Calu3 (cell line): Measurements from ENCODE around the gene SEC61A2. TPM values are rescaled to one million over a fixed set of nuclear protein-coding genes. Genes with fewer than 3 reads are reported as not detected.

Source experiments
- BruUV-seq: library from RNA; stranded (reverse); fragments of 400-500 nt; replicated peaks from 2 replicates; lab custom pipeline; 2021; lab: Mats Ljungman, UMichigan
- CTCF ChIA-PET: fragments of 300-600 bp; sonication (Branson Sonifier 250); formaldehyde crosslinking; loops from one replicate; lab custom pipeline; 2022; ENCODE audit warnings: antibody characterized with exemption; lab: Charles Lee
- DNase-seq: peaks from one replicate; pipeline ENCODE4 v3.0.0; 2022
- H3K27ac Mint-ChIP-seq: one replicate; pipeline ENCODE4 v1.8.0; 2022; ENCODE audit warnings: mixed read lengths; ENCODE audit not compliant: unreplicated experiment
- H3K27me3 Mint-ChIP-seq: one replicate; pipeline ENCODE4 v1.8.0; 2022; ENCODE audit warnings: mixed read lengths; ENCODE audit not compliant: unreplicated experiment
- H3K36me3 Mint-ChIP-seq: one replicate; pipeline ENCODE4 v1.8.0; 2022; ENCODE audit warnings: mild to moderate bottlenecking, moderate library complexity, mixed read lengths; ENCODE audit not compliant: insufficient read depth, unreplicated experiment
- H3K4me1 Mint-ChIP-seq: one replicate; pipeline ENCODE4 v1.8.0; 2022; ENCODE audit warnings: mild to moderate bottlenecking, low read depth, mixed read lengths; ENCODE audit not compliant: unreplicated experiment
- H3K4me3 Mint-ChIP-seq: one replicate; pipeline ENCODE4 v1.8.0; 2022; ENCODE audit warnings: mild to moderate bottlenecking, low read depth, moderate library complexity, mixed read lengths; ENCODE audit not compliant: unreplicated experiment
- H3K9me3 Mint-ChIP-seq: one replicate; pipeline ENCODE4 v1.8.0; 2022; ENCODE audit warnings: low read depth, mixed read lengths; ENCODE audit not compliant: unreplicated experiment
- CTCF ChIP-seq: fragments of 200-600 bp; IDR thresholded peaks from one replicate; pipeline ENCODE4 v1.8.0; 2022; ENCODE audit warnings: antibody characterized with exemption; ENCODE audit not compliant: unreplicated experiment
- intact Hi-C: fragments of 100-400 bp; cut with micrococcal nuclease; formaldehyde crosslinking; loops from one replicate; pipeline ENCODE4 v1.10.0; 2022; ENCODE audit not compliant: unreplicated experiment
- total RNA-seq: library from RNA; stranded (reverse); gene quantifications from 2 replicates; pipeline ENCODE4 v1.2.3, GENCODE V29; 2022

SEC61A2 gene
- total RNA-seq, 1 experiment from 2014 or later: 7.0 TPM

GRCh38 chr10:12107781-12108180, 21.7 kb upstream of the SEC61A2 start:
- intact Hi-C loops: no loop called here
- Mint-ChIP-seq H3K4me1 (no peaks in the 10 kb centered on the region), H3K36me3 (no peaks in the 10 kb centered on the region), H3K4me3 (no peak overlapping the region), H3K27me3 (no peaks in the 10 kb centered on the region), H3K9me3 (no peaks in the 10 kb centered on the region), H3K27ac (no peak overlapping the region)
- no peak for DNase-seq
- CTCF ChIA-PET: no interaction called here
- no TSS peak for BruUV-seq
- no peak for TF ChIP-seq CTCF

- no peak for TF ChIP-seq CTCF
- Mint-ChIP-seq H3K4me1 (no peaks in the 10 kb centered on the region), H3K9me3 (no peaks in the 10 kb centered on the region), H3K4me3 (no peak overlapping the region), H3K27ac (no peak overlapping the region), H3K36me3 (no peaks in the 10 kb centered on the region), H3K27me3 (no peaks in the 10 kb centered on the region)
- intact Hi-C loops: no loop called here
- CTCF ChIA-PET: no interaction called here
- BruUV-seq: no TSS peak
- DNase-seq: no peak
Measured at GRCh38 chr10:12109286-12109685, 20.2 kb upstream of the SEC61A2 start.

- DNase-seq: no peak
- TF ChIP-seq CTCF: no peak
- intact Hi-C loops: no loop called here
- H3K36me3 Mint-ChIP-seq: no peaks in the 10 kb centered on the region
- CTCF ChIA-PET: interaction anchor here (0.7 kb wide), 1 partner anchor 53 kb away, joined by 3 read pairs; no protein-coding TSS in a partner anchor
- no peaks in the 10 kb centered on the region for H3K9me3 Mint-ChIP-seq
- H3K4me3 Mint-ChIP-seq: no peak overlapping the region
- H3K27me3 Mint-ChIP-seq: no peaks in the 10 kb centered on the region
- H3K4me1 Mint-ChIP-seq: no peaks in the 10 kb centered on the region
- no TSS peak for BruUV-seq
- H3K27ac Mint-ChIP-seq: no peak overlapping the region
Measured at GRCh38 chr10:12111528-12111927, 17.9 kb upstream of the SEC61A2 start.

- no peaks in the 10 kb centered on the region for H3K9me3 Mint-ChIP-seq
- no peak for TF ChIP-seq CTCF
- H3K4me1 Mint-ChIP-seq: no peaks in the 10 kb centered on the region
- peaks cover 4% of the 10 kb centered on the region for H3K36me3 Mint-ChIP-seq
- H3K4me3 Mint-ChIP-seq: no peak overlapping the region
- H3K27ac Mint-ChIP-seq: no peak overlapping the region
- BruUV-seq: no TSS peak
- H3K27me3 Mint-ChIP-seq: no peaks in the 10 kb centered on the region
- DNase-seq: no peak
- intact Hi-C loops: no loop called here
- CTCF ChIA-PET: no interaction called here
Measured at GRCh38 chr10:12113627-12114026, 15.8 kb upstream of the SEC61A2 start.
